ENCODE measurements around the gene URGCP.

The URGCP gene

DNA sequence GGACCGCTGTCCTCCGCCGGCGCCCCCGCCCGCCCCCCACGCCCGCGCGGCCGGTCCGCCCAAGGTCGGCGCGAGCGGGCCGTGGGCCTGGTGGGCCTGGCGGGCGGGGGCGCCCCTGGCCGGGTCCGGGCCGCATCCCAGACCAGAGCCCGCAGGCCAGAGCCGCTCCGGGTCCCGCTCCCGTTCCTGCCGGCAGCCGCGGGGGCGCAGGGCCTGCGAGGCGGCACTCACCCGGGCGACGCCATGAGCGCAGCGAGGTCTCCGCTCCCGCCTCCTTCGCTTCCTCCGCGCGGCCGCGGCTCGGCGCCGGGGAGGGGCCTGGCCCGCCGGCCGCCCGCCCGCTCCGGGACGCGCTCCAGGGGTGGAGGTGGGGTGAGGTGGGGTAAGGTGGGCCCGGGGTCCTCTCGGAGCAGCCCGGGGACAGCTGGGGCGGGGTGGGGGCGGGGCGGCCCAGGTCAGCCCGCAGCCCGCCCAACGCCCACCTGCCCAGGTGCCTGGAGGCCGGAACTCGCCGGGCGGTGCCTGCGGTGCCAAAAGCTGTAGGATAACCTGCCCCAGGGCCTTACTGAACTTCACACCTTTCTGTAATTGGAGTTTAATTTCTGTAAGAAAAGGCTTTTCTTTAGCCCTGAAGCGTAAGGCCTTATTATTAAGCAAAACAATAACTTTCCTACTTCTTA, at the start of gene URGCP:
URGCP (minus strand) TSS at position 266 of the 680 bp plus-strand sequence; CDS start at position 245, 21 bp downstream.
- DNase-seq (ENCODE audit: insufficient read length, low spot score) (peak; percentile 82), FAIRE-seq (no peak)
- peak; percentile 95 for TF ChIP-seq POLR2A (IDR thresholded peaks at IDR 0.05; ENCODE audit: low read depth, low read length)

DNA sequence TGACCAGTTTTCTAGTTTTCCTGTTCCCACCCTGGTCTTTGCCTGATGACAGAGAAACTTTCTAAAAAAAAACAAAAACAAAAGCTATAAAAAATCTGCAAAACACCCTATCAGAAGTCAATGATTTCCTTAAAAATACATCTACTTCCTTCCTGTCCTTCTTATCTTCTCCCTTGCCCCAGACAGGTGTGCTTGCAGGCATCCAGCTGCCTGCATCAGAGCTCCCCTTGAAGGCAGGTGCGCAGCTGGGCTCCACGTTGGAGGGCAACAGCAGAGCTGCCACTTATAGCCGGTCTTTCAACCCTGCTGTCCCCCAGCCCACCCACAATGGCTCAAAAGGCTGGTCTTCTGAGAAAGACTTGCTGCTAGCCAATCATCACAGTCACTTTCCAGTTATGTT, 49.6 kb upstream of the URGCP start:
- no peak for DNase-seq (ENCODE audit: insufficient read length, low spot score)
- TF ChIP-seq POLR2A (IDR thresholded peaks at IDR 0.05; ENCODE audit: low read depth, low read length): no peak
- no peak for FAIRE-seq

DNA sequence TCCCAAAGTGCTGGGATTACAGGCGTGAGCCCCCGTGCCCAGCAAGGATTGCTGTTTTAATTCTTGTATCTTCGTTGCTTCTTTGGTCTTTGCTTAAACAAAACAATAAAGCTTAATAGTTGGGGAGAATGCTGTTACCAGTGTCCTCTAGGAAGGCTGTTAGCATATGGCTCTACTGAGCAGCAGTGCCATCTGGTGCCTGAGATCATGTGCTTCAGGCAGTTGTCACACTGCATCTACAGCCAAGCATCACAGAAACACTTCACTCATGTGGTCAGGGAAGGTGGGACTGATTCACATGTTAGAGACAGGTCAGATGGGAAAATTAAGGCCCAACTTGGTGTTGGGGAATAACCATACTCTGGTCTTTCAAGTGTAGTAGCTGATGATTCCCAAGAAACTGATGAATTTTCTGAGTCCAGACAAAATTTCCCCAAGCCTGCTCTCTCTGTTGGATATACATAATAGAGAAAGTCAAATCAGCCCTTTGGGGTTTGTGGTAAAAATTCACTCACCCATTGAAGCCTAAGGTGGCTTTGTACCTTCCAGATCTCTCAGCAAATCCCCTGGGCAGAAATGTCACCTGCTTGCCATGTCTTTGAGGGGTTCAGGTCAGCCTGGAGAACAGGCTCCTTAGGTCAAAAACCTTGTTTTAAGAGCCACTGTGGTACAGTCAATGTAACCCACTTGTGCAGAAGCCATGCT, 48.3 kb upstream of the URGCP start:
- TF ChIP-seq POLR2A (IDR thresholded peaks at IDR 0.05; ENCODE audit: low read depth, low read length): no peak
- peak; percentile 75 for FAIRE-seq

DNA sequence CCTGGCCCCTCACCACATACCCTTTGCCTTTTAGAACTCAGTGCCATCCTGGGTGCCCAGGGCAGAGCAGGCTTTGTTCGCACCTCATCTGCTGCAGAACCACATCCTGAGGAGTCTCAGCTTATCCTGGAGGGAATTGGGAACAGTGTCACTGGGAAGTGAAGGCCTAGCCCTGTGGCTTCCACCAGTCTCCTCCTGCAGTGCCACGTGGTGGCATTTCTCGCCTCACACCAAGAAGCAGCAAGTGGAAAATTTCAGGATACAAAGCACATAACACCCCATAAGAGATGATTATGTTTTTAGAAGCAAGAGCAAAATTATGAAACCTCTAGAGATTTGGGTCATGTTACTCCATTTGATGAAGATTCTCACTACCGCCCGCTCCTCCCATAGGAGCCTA, 46.7 kb upstream of the URGCP start:
- FAIRE-seq (no peak), DNase-seq (ENCODE audit: insufficient read length, low spot score) (no peak)
- no peak for TF ChIP-seq POLR2A (IDR thresholded peaks at IDR 0.05; ENCODE audit: low read depth, low read length)

More for the DNA sequence above, 48.3 kb upstream of the URGCP start:
- DNase-seq (ENCODE audit: insufficient read length, low spot score): peak; percentile 66

DNA sequence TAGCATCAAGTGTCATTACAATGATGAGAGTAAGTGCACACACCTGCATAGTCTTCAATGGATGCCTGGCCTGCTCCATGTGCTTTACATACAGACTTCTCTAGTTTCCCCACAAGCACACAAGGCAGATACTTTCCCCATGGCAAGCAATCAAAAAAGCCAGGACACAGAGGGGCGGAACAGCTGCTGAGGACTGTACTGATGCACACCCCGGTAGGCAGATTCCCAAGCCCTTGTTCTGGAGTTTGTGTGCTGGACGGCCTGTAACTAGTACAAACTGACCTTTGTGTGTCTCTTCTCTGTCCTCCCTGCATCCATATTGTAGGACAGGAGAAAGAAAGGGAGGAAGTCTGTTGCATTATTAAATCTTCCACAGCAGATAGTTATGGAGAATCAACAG, 45.6 kb upstream of the URGCP start:
- no peak for TF ChIP-seq POLR2A (IDR thresholded peaks at IDR 0.05; ENCODE audit: low read depth, low read length)
- FAIRE-seq: no peak
- no peak for DNase-seq (ENCODE audit: insufficient read length, low spot score)

DNA sequence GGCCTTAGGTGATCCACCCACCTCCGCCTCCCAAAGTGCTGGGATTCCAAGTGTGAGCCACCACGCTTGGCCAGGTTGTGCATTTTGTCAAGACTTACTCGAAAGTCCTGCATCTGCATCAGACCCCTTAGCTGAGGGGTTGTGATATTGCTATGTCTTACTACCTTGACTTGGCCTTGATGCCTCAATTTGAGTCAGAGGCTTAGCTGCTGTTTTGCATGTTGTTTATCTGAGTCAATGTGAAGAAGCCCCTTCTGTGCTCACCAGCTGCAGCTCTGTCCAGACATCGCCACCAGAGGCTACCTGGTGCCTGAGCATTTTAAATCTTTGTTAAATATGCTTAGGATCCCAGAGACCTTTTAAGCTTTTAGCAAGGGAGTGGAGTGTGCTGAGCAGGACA, 37.9 kb upstream of the URGCP start:
- TF ChIP-seq POLR2A (IDR thresholded peaks at IDR 0.05; ENCODE audit: low read depth, low read length): no peak
- no peak for DNase-seq (ENCODE audit: insufficient read length, low spot score)
- FAIRE-seq: no peak

- no peak for DNase-seq (ENCODE audit: insufficient read length, low spot score)
- FAIRE-seq: no peak
- no peak for TF ChIP-seq POLR2A (IDR thresholded peaks at IDR 0.05; ENCODE audit: low read depth, low read length)
Measured at GRCh38 chr7:43943417-43944187, 37.2 kb upstream of the URGCP start.

GRCh38 chr7:43942997-43943396, 36.6 kb upstream of the URGCP start:
- no peak for FAIRE-seq
- no peak for TF ChIP-seq POLR2A (IDR thresholded peaks at IDR 0.05; ENCODE audit: low read depth, low read length)
- DNase-seq (ENCODE audit: insufficient read length, low spot score): no peak

GRCh38 chr7:43942250-43942649, 35.9 kb upstream of the URGCP start:
- DNase-seq (ENCODE audit: insufficient read length, low spot score) (no peak), FAIRE-seq (no peak)

GRCh38 chr7:43938892-43939482, 32.6 kb upstream of the URGCP start:
- DNase-seq (ENCODE audit: insufficient read length, low spot score) (no peak), FAIRE-seq (no peak)
- no peak for TF ChIP-seq POLR2A (IDR thresholded peaks at IDR 0.05; ENCODE audit: low read depth, low read length)

More at GRCh38 chr7:43942250-43942649, 35.9 kb upstream of the URGCP start:
- TF ChIP-seq POLR2A (IDR thresholded peaks at IDR 0.05; ENCODE audit: low read depth, low read length): no peak

GRCh38 chr7:43937444-43937843, 31.0 kb upstream of the URGCP start:
- no peak for FAIRE-seq

GRCh38 chr7:43933902-43934560, 27.6 kb upstream of the URGCP start:
- DNase-seq (ENCODE audit: insufficient read length, low spot score): no peak
- TF ChIP-seq POLR2A (IDR thresholded peaks at IDR 0.05; ENCODE audit: low read depth, low read length): no peak
- no peak for FAIRE-seq

More at GRCh38 chr7:43937444-43937843, 31.0 kb upstream of the URGCP start:
- no peak for DNase-seq (ENCODE audit: insufficient read length, low spot score)
- TF ChIP-seq POLR2A (IDR thresholded peaks at IDR 0.05; ENCODE audit: low read depth, low read length): no peak

GRCh38 chr7:43931346-43931745, 24.9 kb upstream of the URGCP start:
- no peak for TF ChIP-seq POLR2A (IDR thresholded peaks at IDR 0.05; ENCODE audit: low read depth, low read length)
- FAIRE-seq: no peak
- no peak for DNase-seq (ENCODE audit: insufficient read length, low spot score)
